Thyroid gland (tissue), 4 donors: Measurements from ENCODE around the gene SEC22C. TPM values are rescaled to one million over a fixed set of nuclear protein-coding genes. Genes with fewer than 3 reads are reported as not detected.
"Not testable (repeated sequence)": the region's sequence is repeated elsewhere in the genome, so short reads cannot be mapped to it uniquely, and the experiment has no call there.

Experiments used
- DNase-seq, 2 donors: peaks; one replicate each; pipeline ENCODE4 v3.0.0-alpha.2; 2019
- H3K27ac ChIP-seq, 3 donors: fragments of 200-600 bp; sonication (generic); 1 replicate in 2 of 3; 2 replicates in 1 of 3; pipeline ENCODE4 v1.5.1; 2016 to 2019; ENCODE audit warnings: mild to moderate bottlenecking in 1 of 3, moderate library complexity in 1 of 3
- H3K27me3 ChIP-seq: fragments of 200-600 bp; sonication (generic); one replicate; pipeline ENCODE4 v1.5.1; 2019
- H3K36me3 ChIP-seq, 2 donors: fragments of 200-600 bp; sonication (generic); one replicate each; pipeline ENCODE4 v1.5.1; 2016 to 2019
- H3K4me1 ChIP-seq, 2 donors: fragments of 200-600 bp; sonication (generic); one replicate each; pipeline ENCODE4 v1.5.1; 2017 to 2019
- H3K4me3 ChIP-seq, 3 donors: fragments of 200-600 bp; sonication (generic); replicated peaks in 1 of 3; 1 replicate in 2 of 3; 2 replicates in 1 of 3; pipeline ENCODE4 v1.5.1; 2016; ENCODE audit warnings: mild to moderate bottlenecking in 1 of 3
- H3K9me3 ChIP-seq: fragments of 200-600 bp; sonication (generic); one replicate; pipeline ENCODE4 v1.5.1; 2017
- CTCF ChIP-seq, 6 experiments: fragments of 200-600 bp in 3 of 6; fragments of 450-650 bp in 3 of 6; sonication (generic) in 3 of 6; IDR thresholded peaks; one replicate each; pipeline ENCODE4 v1.5.1; 2016 to 2019; ENCODE audit warnings: antibody characterized with exemption in 6 of 6, mild to moderate bottlenecking in 2 of 6, inconsistent platforms in 1 of 6, moderate library complexity in 1 of 6
- POLR2A ChIP-seq, 2 donors: fragments of 450-650 bp; IDR thresholded peaks; one replicate each; pipeline ENCODE4 v1.6.1; 2017; ENCODE audit warnings: antibody characterized with exemption in 2 of 2, mild to moderate bottlenecking in 2 of 2, moderate library complexity in 1 of 2
- WGBS, 2 donors: methylation state at CpG; one replicate each; pipeline ENCODE4 v1.1.5; 2017; 5-methylcytosine and 5-hydroxymethylcytosine counted together
- intact Hi-C: fragments of 100-400 bp; cut with DNase I; formaldehyde crosslinking; loops from one replicate; pipeline ENCODE4 v1.15.1; 2023
- total RNA-seq, 4 donors: library from RNA; depleted of rRNA; stranded (reverse); fragments of >200 nt; gene quantifications; one replicate each; pipeline ENCODE4 v1.2.3, GENCODE V29; 2016

Gene SEC22C
- total RNA-seq, 4 donors from 2014 or later = 59.9 to 66.4 (median 62.7) TPM

- H3K4me1 ChIP-seq = no peaks in the 10 kb centered on the region
- DNase-seq = peak; percentile 21 to 32
- TF ChIP-seq POLR2A (IDR thresholded peaks at IDR 0.05) (no peak), CTCF (IDR thresholded peaks at IDR 0.05) (peak in 3 of 6 experiments; percentile 15 to 33 (median 25))
- WGBS, 2 donors = 54 to 66% methylated on average over 3 of the region's 3 CpGs
- intact Hi-C loops = no loop called here
- peaks cover 2 to 5% of the 10 kb centered on the region in 2 donors for H3K36me3 ChIP-seq
- H3K27me3 ChIP-seq = no peaks in the 10 kb centered on the region
- no peaks in the 10 kb centered on the region for H3K9me3 ChIP-seq
- no peak overlapping the region for H3K4me3 ChIP-seq
- H3K27ac ChIP-seq = no peak overlapping the region
These were observed 9.5 kb downstream of the SEC22C start for GRCh38 chr3:42572278-42572677.

- Histone ChIP-seq H3K27ac (no peak overlapping the region), H3K4me3 (no peak overlapping the region), H3K4me1 (no peaks in the 10 kb centered on the region), H3K36me3 (peaks cover 13% of the 10 kb centered on the region in 2 donors), H3K9me3 (no peaks in the 10 kb centered on the region), H3K27me3 (no peaks in the 10 kb centered on the region)
- WGBS, 2 donors = 83 to 86% methylated on average over 2 of the region's 2 CpGs
- DNase-seq = no peak
- no peak for TF ChIP-seq POLR2A (IDR thresholded peaks at IDR 0.05)
- no peak for TF ChIP-seq CTCF (IDR thresholded peaks at IDR 0.05)
- intact Hi-C loops = no loop called here
These were observed 12.1 kb downstream of the SEC22C start for GRCh38 chr3:42569593-42570142.

- WGBS, 2 donors = 68 to 82% methylated on average over 3 of the region's 3 CpGs
- no peak overlapping the region for H3K4me3 ChIP-seq
- TF ChIP-seq CTCF (IDR thresholded peaks at IDR 0.05) (no peak), POLR2A (IDR thresholded peaks at IDR 0.05) (no peak)
- no peaks in the 10 kb centered on the region for H3K9me3 ChIP-seq
- H3K36me3 ChIP-seq = peaks cover 27 to 39% of the 10 kb centered on the region in 2 donors
- H3K27me3 ChIP-seq = no peaks in the 10 kb centered on the region
- no peak for DNase-seq
- intact Hi-C loops = no loop called here
- no peaks in the 10 kb centered on the region for H3K4me1 ChIP-seq
- H3K27ac ChIP-seq = no peak overlapping the region
These were observed 19.5 kb downstream of the SEC22C start for GRCh38 chr3:42562047-42562907.

GRCh38 chr3:42557854-42558253 is 23.9 kb downstream of the SEC22C start:
- Histone ChIP-seq H3K36me3 (peaks cover 55 to 64% of the 10 kb centered on the region in 2 donors), H3K27ac (no peak overlapping the region), H3K9me3 (no peaks in the 10 kb centered on the region), H3K4me3 (no peak overlapping the region), H3K4me1 (no peaks in the 10 kb centered on the region), H3K27me3 (no peaks in the 10 kb centered on the region)
- intact Hi-C loops = no loop called here
- no peak for DNase-seq
- no peak for TF ChIP-seq CTCF (IDR thresholded peaks at IDR 0.05)
- TF ChIP-seq POLR2A (IDR thresholded peaks at IDR 0.05) = no peak

- WGBS, 2 donors = 97 to 99% methylated on average over 6 of the region's 6 CpGs
- H3K4me1 ChIP-seq, H3K27ac ChIP-seq, H3K4me3 ChIP-seq, DNase-seq, intact Hi-C loops, H3K27me3 ChIP-seq, H3K9me3 ChIP-seq: not testable (repeated sequence)
- H3K36me3 ChIP-seq = peaks cover 56 to 70% of the 10 kb centered on the region in 2 donors
These were observed 24.9 kb downstream of the SEC22C start for GRCh38 chr3:42556817-42557216.
